Adrenal gland (tissue), 12 donors: ENCODE measurements around the gene GDPD4. TPM values are rescaled to one million over a fixed set of nuclear protein-coding genes. Genes with fewer than 3 reads are reported as not detected.
A peak's percentile ranks its signal among the peaks of the same experiment; 100 is the strongest.

Source experiments
- DNase-seq, 7 donors: peaks; one replicate each; pipeline ENCODE4 v3.0.0-alpha.2; 2019 to 2020
- H3K27ac ChIP-seq, 5 donors: fragments of 200-600 bp; sonication (generic) in 4 of 5; 1 replicate in 3 of 5; 2 replicates in 2 of 5; pipeline versions ENCODE4 v1.5.1 to v1.8.0; 2016 to 2020; ENCODE audit warnings: mild to moderate bottlenecking in 1 of 5
- H3K27me3 ChIP-seq: fragments of 200-600 bp; 2 replicates; pipeline ENCODE4 v1.8.0; 2021
- H3K36me3 ChIP-seq, 2 donors: fragments of 200-600 bp; replicated peaks in 1 of 2; 1 replicate in 1 of 2; 2 replicates in 1 of 2; pipeline versions ENCODE4 v1.5.1 to v1.8.0; 2018 to 2022
- H3K4me1 ChIP-seq, 2 donors: fragments of 200-600 bp; replicated peaks in 1 of 2; 1 replicate in 1 of 2; 2 replicates in 1 of 2; pipeline versions ENCODE4 v1.5.1 to v1.8.0; 2018 to 2021
- H3K4me3 ChIP-seq, 4 donors: fragments of 200-600 bp; sonication (generic) in 3 of 4; one replicate each; pipeline ENCODE4 v1.5.1; 2016 to 2018
- H3K9me3 ChIP-seq, 3 donors: fragments of 200-600 bp; sonication (generic) in 1 of 3; replicated peaks in 1 of 3; 1 replicate in 2 of 3; 2 replicates in 1 of 3; pipeline versions ENCODE4 v1.5.1 to v1.8.0; 2016 to 2021
- CTCF ChIP-seq, 6 experiments: fragments of 450-650 bp in 4 of 6; fragments of 200-600 bp in 2 of 6; sonication (generic) in 1 of 6; IDR thresholded peaks; 1 replicate in 5 of 6; 2 replicates in 1 of 6; pipeline versions ENCODE4 v1.5.1 to v1.8.0; 2016 to 2021; ENCODE audit warnings: antibody characterized with exemption in 6 of 6, mild to moderate bottlenecking in 2 of 6, moderate library complexity in 1 of 6
- POLR2A ChIP-seq, 2 donors: fragments of 450-650 bp; IDR thresholded peaks; one replicate each; pipeline ENCODE4 v1.6.1; 2017; ENCODE audit warnings: antibody characterized with exemption in 2 of 2, mild to moderate bottlenecking in 2 of 2, moderate library complexity in 1 of 2
- WGBS, 4 donors: extraction: QIAGEN DNeasy Blood & Tissue Kit in 2 of 4; methylation state at CpG; one replicate each; pipeline versions ENCODE4 v1.1.5 to v1.1.7; 2013 to 2017; 5-methylcytosine and 5-hydroxymethylcytosine counted together
- intact Hi-C, 2 donors: fragments of 100-400 bp; cut with DNase I; formaldehyde crosslinking; loops; one replicate each; pipeline versions ENCODE4 v1.14.1 to v1.15.0; 2022 to 2023
- polyA plus RNA-seq, 3 donors: library from polyadenylated mRNA; stranded (reverse); fragments of 200-250 nt in 2 of 3; fragments of 350-450 nt in 1 of 3; fragmentation: Illumina TruSeq in 1 of 3; extraction: RNeasy Lipid Tissue Mini Kit (QIAGEN cat#74804) in 1 of 3; gene quantifications; one replicate each; pipeline ENCODE4 v1.2.3, GENCODE V29; 2013 to 2014
- total RNA-seq, 9 donors: library from RNA; depleted of rRNA in 4 of 9; stranded (reverse); fragments of >200 nt in 4 of 9; fragments of 120-200 nt in 1 of 9; fragmentation: NEBNext Ultra II Directional in 1 of 9; extraction: Animal tissue kit (Norgen Biotek cat#: 25700) in 1 of 9; gene quantifications; one replicate each; pipeline versions ENCODE4 v1.1.0 to v1.2.4, GENCODE V29; 2013 to 2023
- donor health status: healthy with polysubstance abuse.
- donor health status: Bipolar disorder and iron deficiency.
- donor health status: DM: yes; HTN: yes; CAD: no.
- donor health status: DM: no; HTN: no; CAD: no.
- donor health status: DM: no; HTN: no; CAD: no.
- donor health status: DM: yes; HTN: yes; CAD: no.

Gene GDPD4
- total and polyA plus RNA-seq, 12 donors = 0.88 to 2.3 TPM; not detected in 10

GRCh38 chr11:77215106-77215505, 86.4 kb downstream of the GDPD4 start:
- Histone ChIP-seq H3K36me3 (peaks cover 0 to 47% of the 10 kb centered on the region in 2 donors), H3K9me3 (no peaks in the 10 kb centered on the region), H3K4me3 (no peak overlapping the region), H3K4me1 (no peaks in the 10 kb centered on the region), H3K27ac (no peak overlapping the region), H3K27me3 (no peaks in the 10 kb centered on the region)
- 70 to 91% (median 84%) methylated on average over 3 of the region's 3 CpGs for WGBS, 4 donors
- no peak for DNase-seq
- no peak for TF ChIP-seq POLR2A (IDR thresholded peaks at IDR 0.05)
- no peak for TF ChIP-seq CTCF (IDR thresholded peaks at IDR 0.05)
- intact Hi-C loops = no loop called here

GRCh38 chr11:77214557-77214956, 86.9 kb downstream of the GDPD4 start:
- H3K36me3 ChIP-seq = peaks cover 0 to 47% of the 10 kb centered on the region in 2 donors
- no peaks in the 10 kb centered on the region for H3K27me3 ChIP-seq
- 92 to 96% (median 93%) methylated on average over 7 to 9 of the region's 9 CpGs for WGBS, 4 donors
- no peak for DNase-seq
- no peaks in the 10 kb centered on the region for H3K9me3 ChIP-seq
- H3K4me1 ChIP-seq = no peaks in the 10 kb centered on the region
- H3K4me3 ChIP-seq = no peak overlapping the region
- intact Hi-C loops = no loop called here
- H3K27ac ChIP-seq = no peak overlapping the region
- TF ChIP-seq POLR2A (IDR thresholded peaks at IDR 0.05) (no peak), CTCF (IDR thresholded peaks at IDR 0.05) (no peak)

GRCh38 chr11:77213589-77214428, 87.7 kb downstream of the GDPD4 start:
- intact Hi-C loops = no loop called here
- Histone ChIP-seq H3K27me3 (no peaks in the 10 kb centered on the region), H3K4me1 (no peaks in the 10 kb centered on the region), H3K4me3 (no peak overlapping the region), H3K36me3 (peaks cover 0 to 52% of the 10 kb centered on the region in 2 donors), H3K27ac (no peak overlapping the region), H3K9me3 (no peaks in the 10 kb centered on the region)
- WGBS, 4 donors = 88% methylated on average over 11 to 18 of the region's 18 CpGs
- TF ChIP-seq CTCF (IDR thresholded peaks at IDR 0.05) = no peak
- no peak for TF ChIP-seq POLR2A (IDR thresholded peaks at IDR 0.05)
- peak in 1 of 7 donors; percentile 40 for DNase-seq

GRCh38 chr11:77213029-77213579, 88.4 kb downstream of the GDPD4 start:
- TF ChIP-seq CTCF (IDR thresholded peaks at IDR 0.05) = no peak
- TF ChIP-seq POLR2A (IDR thresholded peaks at IDR 0.05) = no peak
- no peaks in the 10 kb centered on the region for H3K27me3 ChIP-seq
- H3K36me3 ChIP-seq = peaks cover 0 to 59% of the 10 kb centered on the region in 2 donors
- H3K9me3 ChIP-seq = no peaks in the 10 kb centered on the region
- peak in 1 of 7 donors; percentile 39 for DNase-seq
- 87 to 94% (median 89%) methylated on average over 12 to 13 of the region's 13 CpGs for WGBS, 4 donors
- intact Hi-C loops = no loop called here
- no peak overlapping the region for H3K27ac ChIP-seq
- no peaks in the 10 kb centered on the region for H3K4me1 ChIP-seq
- no peak overlapping the region for H3K4me3 ChIP-seq
